A673 (cell line): ENCODE results near the gene ABTB1. TPM values are rescaled to one million over a fixed set of nuclear protein-coding genes. Genes with fewer than 3 reads are reported as not detected.

ENCODE experiments used
- BruUV-seq: library from RNA; stranded (reverse); fragments of 400-500 nt; replicated peaks from 2 replicates; lab custom pipeline; 2021; lab: Mats Ljungman, UMichigan
- CTCF ChIA-PET: fragments of 300-600 bp; sonication (Branson Sonifier 250); formaldehyde crosslinking; loops from one replicate; lab custom pipeline; 2022; ENCODE audit warnings: antibody characterized with exemption; lab: Charles Lee
- POLR2A ChIA-PET: fragments of 300-600 bp; sonication (Branson Sonifier 250); formaldehyde crosslinking; loops from one replicate; lab custom pipeline; 2022; ENCODE audit warnings: antibody characterized with exemption; ENCODE audit not compliant: low non-redundant PET; lab: Charles Lee
- DNase-seq: peaks from one replicate; pipeline ENCODE4 v3.0.0-alpha.2; 2015; ENCODE audit warnings: low spot score
- H3K27ac ChIP-seq: fragments of 200-600 bp; sonication (generic); 2 replicates; pipeline ENCODE4 v1.5.1; 2016; ENCODE audit warnings: mixed run types, low read depth, mild to moderate bottlenecking, mixed read lengths, antibody characterized with exemption, low read length; ENCODE audit not compliant: poor library complexity, severe bottlenecking
- H3K27me3 ChIP-seq: fragments of 200-600 bp; sonication (generic); replicated peaks from 2 replicates; pipeline ENCODE4 v1.6.1; 2017; ENCODE audit warnings: mixed run types, low read depth, mild to moderate bottlenecking, mixed read lengths, antibody characterized with exemption, low read length; ENCODE audit not compliant: insufficient read depth, poor library complexity
- H3K36me3 ChIP-seq: fragments of 200-600 bp; sonication (generic); 2 replicates; pipeline ENCODE4 v1.6.1; 2016; ENCODE audit warnings: mixed run types, mild to moderate bottlenecking, mixed read lengths, antibody characterized with exemption, low read length; ENCODE audit not compliant: insufficient read depth, poor library complexity, severe bottlenecking
- H3K4me1 ChIP-seq: fragments of 200-600 bp; sonication (generic); 2 replicates; pipeline ENCODE4 v1.6.1; 2017; ENCODE audit warnings: mixed run types, mild to moderate bottlenecking, mixed read lengths, antibody characterized with exemption, low read length; ENCODE audit not compliant: insufficient read depth, poor library complexity, severe bottlenecking
- H3K4me3 ChIP-seq: fragments of 200-600 bp; sonication (generic); 2 replicates; pipeline ENCODE4 v1.5.1; 2016; ENCODE audit warnings: low read depth, mixed run types, mild to moderate bottlenecking, mixed read lengths, low read length; ENCODE audit not compliant: poor library complexity, severe bottlenecking
- H3K9me3 ChIP-seq: fragments of 200-600 bp; sonication (generic); 2 replicates; pipeline ENCODE4 v1.6.1; 2016; ENCODE audit warnings: mixed run types, low read depth, mild to moderate bottlenecking, mixed read lengths, antibody characterized with exemption, low read length; ENCODE audit not compliant: poor library complexity, severe bottlenecking
- EZH2 ChIP-seq: fragments of 200-600 bp; sonication (generic); IDR thresholded peaks from 2 replicates; pipeline ENCODE4 v1.6.1; 2017; ENCODE audit warnings: borderline replicate concordance, low read depth, mild to moderate bottlenecking, mixed read lengths, antibody characterized with exemption, low read length; ENCODE audit not compliant: poor library complexity, severe bottlenecking
- intact Hi-C: fragments of 100-400 bp; cut with micrococcal nuclease; formaldehyde crosslinking; loops from one replicate; pipeline ENCODE4 v1.10.0; 2022; ENCODE audit not compliant: unreplicated experiment
- total RNA-seq: library from RNA; stranded (reverse); gene quantifications from 2 replicates; pipeline ENCODE4 v1.2.3, GENCODE V29; 2021
- TF ChIP-seq, protein P1 (sequence below): fragments of 300-800, 200-600 bp; sonication (generic); conservative IDR thresholded peaks from 2 replicates; pipeline ENCODE4 v1.5.1; 2017; ENCODE audit warnings: low read depth, mild to moderate bottlenecking, antibody characterized with exemption, low read length, moderate library complexity, mixed read lengths

The ABTB1 gene
- total RNA-seq, 1 experiment from 2014 or later, result 2.6 TPM

DNA sequence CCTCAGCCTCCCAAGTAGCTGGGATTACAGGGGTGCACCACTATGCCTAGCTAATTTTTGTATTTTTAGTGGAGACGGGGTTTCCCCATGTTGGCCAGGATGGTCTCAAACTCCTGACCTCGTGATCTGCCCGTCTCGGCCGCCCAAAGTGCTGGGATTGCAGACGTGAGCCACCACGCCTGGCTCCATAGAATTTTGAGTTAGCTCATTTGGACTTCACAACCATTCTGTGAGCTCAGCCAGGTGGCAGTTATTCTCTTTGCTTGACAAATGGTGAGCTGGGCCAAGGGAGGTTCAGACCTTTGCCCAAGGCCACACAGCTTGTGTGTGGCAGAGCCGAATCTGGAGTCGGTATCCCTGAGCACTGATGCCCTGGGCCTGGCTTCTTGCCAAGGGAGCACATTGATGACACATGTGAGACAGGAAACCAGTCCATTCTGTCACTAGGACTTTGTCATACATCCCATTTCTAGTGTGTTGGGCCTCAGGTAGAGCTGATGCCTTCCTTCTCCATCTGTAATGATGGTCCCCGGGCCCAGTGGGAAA, 26.2 kb upstream of the ABTB1 start:
- H3K27me3 ChIP-seq, result no peaks in the 10 kb centered on the region
- DNase-seq, result no peak
- no peaks in the 10 kb centered on the region for H3K9me3 ChIP-seq
- CTCF ChIA-PET, result no interaction called here
- no peaks in the 10 kb centered on the region for H3K36me3 ChIP-seq
- POLR2A ChIA-PET, result interaction anchor here (0.7 kb wide), 1 partner anchor 93 kb away, joined by 9 read pairs; no protein-coding TSS in a partner anchor
- H3K4me3 ChIP-seq, result no peak overlapping the region
- no peak overlapping the region for H3K27ac ChIP-seq
- intact Hi-C loops, result no loop called here
- H3K4me1 ChIP-seq, result no peaks in the 10 kb centered on the region
- BruUV-seq, result no TSS peak
- no peak for TF ChIP-seq EZH2
- TF ChIP-seq, protein P1, sequence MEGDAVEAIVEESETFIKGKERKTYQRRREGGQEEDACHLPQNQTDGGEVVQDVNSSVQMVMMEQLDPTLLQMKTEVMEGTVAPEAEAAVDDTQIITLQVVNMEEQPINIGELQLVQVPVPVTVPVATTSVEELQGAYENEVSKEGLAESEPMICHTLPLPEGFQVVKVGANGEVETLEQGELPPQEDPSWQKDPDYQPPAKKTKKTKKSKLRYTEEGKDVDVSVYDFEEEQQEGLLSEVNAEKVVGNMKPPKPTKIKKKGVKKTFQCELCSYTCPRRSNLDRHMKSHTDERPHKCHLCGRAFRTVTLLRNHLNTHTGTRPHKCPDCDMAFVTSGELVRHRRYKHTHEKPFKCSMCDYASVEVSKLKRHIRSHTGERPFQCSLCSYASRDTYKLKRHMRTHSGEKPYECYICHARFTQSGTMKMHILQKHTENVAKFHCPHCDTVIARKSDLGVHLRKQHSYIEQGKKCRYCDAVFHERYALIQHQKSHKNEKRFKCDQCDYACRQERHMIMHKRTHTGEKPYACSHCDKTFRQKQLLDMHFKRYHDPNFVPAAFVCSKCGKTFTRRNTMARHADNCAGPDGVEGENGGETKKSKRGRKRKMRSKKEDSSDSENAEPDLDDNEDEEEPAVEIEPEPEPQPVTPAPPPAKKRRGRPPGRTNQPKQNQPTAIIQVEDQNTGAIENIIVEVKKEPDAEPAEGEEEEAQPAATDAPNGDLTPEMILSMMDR, result no peak

DNA sequence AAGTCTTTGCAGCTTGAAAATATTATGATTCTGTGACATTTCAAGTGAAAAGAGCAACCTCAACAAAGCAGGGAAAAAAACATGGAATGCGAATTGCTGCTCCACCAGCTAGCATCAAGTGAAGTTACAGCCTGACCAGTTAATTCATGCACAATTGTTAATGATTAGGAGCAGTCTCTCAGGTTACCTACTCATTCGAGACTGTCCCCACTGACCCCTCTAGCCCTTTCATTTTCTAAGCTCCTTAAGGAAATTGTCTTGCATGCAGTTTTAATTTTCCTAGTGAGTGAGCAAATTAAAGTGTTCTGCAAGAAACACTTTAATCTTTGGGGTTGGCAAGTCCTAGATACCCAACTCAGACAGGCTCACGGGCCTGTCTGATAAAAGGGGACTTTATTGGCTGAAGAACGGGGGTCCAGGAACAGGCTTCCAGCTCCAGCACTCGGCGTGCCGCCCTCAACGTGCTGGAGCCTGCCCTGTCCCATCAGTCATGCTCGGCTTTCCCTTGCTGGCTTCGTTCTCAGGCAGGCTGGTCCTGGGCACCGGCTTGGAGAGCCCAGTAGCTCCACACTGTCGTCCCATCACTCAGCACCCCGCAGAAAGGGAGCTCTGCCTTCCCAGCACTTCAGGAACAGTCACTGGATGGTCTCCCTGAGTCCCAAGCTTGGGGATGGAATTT, 25.4 kb upstream of the ABTB1 start:
- CTCF ChIA-PET, result no interaction called here

DNA sequence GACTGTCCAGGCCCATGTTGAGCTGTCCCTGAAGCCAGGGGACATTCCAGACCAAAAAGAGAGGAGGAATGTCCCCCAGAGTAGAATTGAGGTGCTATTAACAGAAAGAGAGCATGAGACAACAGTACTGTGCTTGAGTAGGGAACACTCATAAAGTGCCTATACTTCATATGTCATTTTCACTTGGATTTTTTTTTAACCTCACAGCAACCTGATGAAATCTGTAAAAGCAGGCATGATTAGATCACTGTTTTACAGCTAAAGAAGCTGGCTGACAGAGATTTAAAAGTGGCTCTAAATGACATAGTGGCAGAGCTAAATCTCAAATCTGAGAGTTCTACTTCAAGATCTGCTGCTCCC, 24.9 kb upstream of the ABTB1 start:
- CTCF ChIA-PET, result no interaction called here

More for the DNA sequence above, 25.4 kb upstream of the ABTB1 start:
- Histone ChIP-seq H3K4me3 (no peak overlapping the region), H3K9me3 (no peaks in the 10 kb centered on the region), H3K4me1 (no peaks in the 10 kb centered on the region), H3K36me3 (no peaks in the 10 kb centered on the region), H3K27me3 (no peaks in the 10 kb centered on the region), H3K27ac (no peak overlapping the region)
- POLR2A ChIA-PET, result no interaction called here
- DNase-seq, result no peak
- TF ChIP-seq, protein P1, result no peak
- no peak for TF ChIP-seq EZH2
- intact Hi-C loops, result no loop called here
- BruUV-seq, result no TSS peak

More for the DNA sequence above, 24.9 kb upstream of the ABTB1 start:
- Histone ChIP-seq H3K4me3 (no peak overlapping the region), H3K4me1 (no peaks in the 10 kb centered on the region), H3K27ac (no peak overlapping the region), H3K9me3 (no peaks in the 10 kb centered on the region), H3K27me3 (no peaks in the 10 kb centered on the region), H3K36me3 (no peaks in the 10 kb centered on the region)
- BruUV-seq, result no TSS peak
- intact Hi-C loops, result no loop called here
- POLR2A ChIA-PET, result no interaction called here
- no peak for TF ChIP-seq EZH2
- TF ChIP-seq, protein P1, result no peak
- DNase-seq, result no peak
